HUES6 (cell line): ENCODE results near the gene NCK2.

Experiments
- H3K27ac ChIP-seq: 2 replicates; pipeline ENCODE4 v1.7.0; 2013; ENCODE audit warnings: low read depth, mild to moderate bottlenecking, low read length, inconsistent platforms
- H3K27me3 ChIP-seq: 2 replicates; pipeline ENCODE4 v1.6.1; 2013; ENCODE audit warnings: low read length; ENCODE audit not compliant: control insufficient read depth, insufficient read depth
- H3K36me3 ChIP-seq: 2 replicates; pipeline ENCODE4 v1.6.1; 2013; ENCODE audit warnings: low read length; ENCODE audit not compliant: control insufficient read depth, insufficient read depth
- H3K4me1 ChIP-seq: 2 replicates; pipeline ENCODE4 v1.6.1; 2013; ENCODE audit warnings: low read length; ENCODE audit not compliant: control insufficient read depth, insufficient read depth
- H3K4me3 ChIP-seq: 2 replicates; pipeline ENCODE4 v1.5.1; 2013; ENCODE audit warnings: low read depth, low read length
- H3K9ac ChIP-seq: one replicate; pipeline ENCODE4 v1.6.1; 2013; ENCODE audit warnings: mild to moderate bottlenecking, low read length
- H3K9me3 ChIP-seq: 2 replicates; pipeline ENCODE4 v1.6.1; 2013; ENCODE audit warnings: low read depth, low read length; ENCODE audit not compliant: control insufficient read depth, insufficient read depth

The NCK2 gene

GRCh38 chr2:105721991-105722511, 22.7 kb upstream of the NCK2 start:
- Histone ChIP-seq H3K27ac (no peak overlapping the region), H3K27me3 (no peaks in the 10 kb centered on the region), H3K9ac (no peak overlapping the region), H3K4me1 (no peaks in the 10 kb centered on the region), H3K36me3 (no peaks in the 10 kb centered on the region), H3K9me3 (peaks cover 2% of the 10 kb centered on the region; the same call in 1 of the 2 replicates), H3K4me3 (no peak overlapping the region)

GRCh38 chr2:105722726-105723297, 21.9 kb upstream of the NCK2 start:
- Histone ChIP-seq H3K4me1 (no peaks in the 10 kb centered on the region), H3K4me3 (no peak overlapping the region), H3K9ac (no peak overlapping the region), H3K36me3 (no peaks in the 10 kb centered on the region), H3K9me3 (peaks cover 8% of the 10 kb centered on the region), H3K27ac (no peak overlapping the region), H3K27me3 (no peaks in the 10 kb centered on the region)

- H3K4me3 ChIP-seq: no peak overlapping the region
- H3K27ac ChIP-seq: no peak overlapping the region
- H3K27me3 ChIP-seq: no peaks in the 10 kb centered on the region
- H3K36me3 ChIP-seq: no peaks in the 10 kb centered on the region
- H3K9me3 ChIP-seq: peaks cover 10% of the 10 kb centered on the region
- H3K4me1 ChIP-seq: no peaks in the 10 kb centered on the region
- no peak overlapping the region for H3K9ac ChIP-seq
Measured at GRCh38 chr2:105723431-105723830, 21.3 kb upstream of the NCK2 start.

DNA sequence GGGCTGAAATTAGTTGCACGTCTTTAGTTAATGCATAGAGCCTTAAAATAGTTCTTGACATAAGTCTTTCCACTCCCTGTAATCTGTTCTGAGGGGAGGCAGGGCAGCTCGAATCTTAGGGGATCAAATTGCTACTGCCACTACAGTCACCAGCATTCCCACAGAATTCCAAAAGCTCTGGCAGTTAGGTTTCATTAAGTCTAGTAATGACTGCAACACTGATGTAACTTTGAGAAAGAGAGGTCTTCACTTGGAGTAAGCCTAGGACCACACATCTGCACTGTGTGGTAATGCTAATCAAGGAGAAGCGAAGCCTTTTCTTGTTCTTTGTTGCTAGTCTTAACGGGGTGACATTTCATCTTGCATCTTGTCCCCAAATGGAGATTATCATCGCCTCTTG, 19.3 kb upstream of the NCK2 start:
- Histone ChIP-seq H3K4me3 (no peak overlapping the region), H3K4me1 (no peaks in the 10 kb centered on the region), H3K36me3 (no peaks in the 10 kb centered on the region), H3K27ac (no peak overlapping the region), H3K9ac (no peak overlapping the region), H3K9me3 (peaks cover 14% of the 10 kb centered on the region), H3K27me3 (no peaks in the 10 kb centered on the region; the same call in 1 of the 2 replicates)

GRCh38 chr2:105730170-105730569, 14.5 kb upstream of the NCK2 start:
- Histone ChIP-seq H3K4me1 (no peaks in the 10 kb centered on the region), H3K9ac (no peak overlapping the region), H3K27me3 (no peaks in the 10 kb centered on the region; the same call in 1 of the 2 replicates), H3K36me3 (no peaks in the 10 kb centered on the region), H3K9me3 (peaks cover 14% of the 10 kb centered on the region), H3K27ac (no peak overlapping the region), H3K4me3 (no peak overlapping the region)

DNA sequence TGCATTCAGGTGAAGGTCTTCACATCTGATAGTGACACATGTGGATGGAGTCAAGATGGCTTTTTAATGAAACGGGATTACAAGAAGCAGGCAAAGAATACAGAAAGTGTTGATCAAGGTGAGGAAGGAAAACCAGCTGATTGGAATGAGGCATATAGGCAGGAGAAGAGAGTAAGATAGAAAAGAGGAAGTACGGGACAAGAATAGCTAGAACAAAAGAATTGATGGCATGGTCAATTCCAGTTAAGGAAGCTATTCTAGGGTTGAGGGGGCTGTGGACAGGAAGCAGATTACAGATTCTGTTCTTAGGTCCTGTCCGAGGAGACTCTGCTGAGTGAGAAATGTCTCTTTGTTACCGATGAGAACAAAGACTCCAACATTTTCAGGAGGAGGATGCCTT, 13.2 kb upstream of the NCK2 start:
- Histone ChIP-seq H3K4me1 (no peaks in the 10 kb centered on the region), H3K9me3 (peaks cover 14% of the 10 kb centered on the region), H3K27ac (no peak overlapping the region), H3K9ac (no peak overlapping the region), H3K27me3 (no peaks in the 10 kb centered on the region; the same call in 1 of the 2 replicates), H3K36me3 (no peaks in the 10 kb centered on the region), H3K4me3 (no peak overlapping the region)

DNA sequence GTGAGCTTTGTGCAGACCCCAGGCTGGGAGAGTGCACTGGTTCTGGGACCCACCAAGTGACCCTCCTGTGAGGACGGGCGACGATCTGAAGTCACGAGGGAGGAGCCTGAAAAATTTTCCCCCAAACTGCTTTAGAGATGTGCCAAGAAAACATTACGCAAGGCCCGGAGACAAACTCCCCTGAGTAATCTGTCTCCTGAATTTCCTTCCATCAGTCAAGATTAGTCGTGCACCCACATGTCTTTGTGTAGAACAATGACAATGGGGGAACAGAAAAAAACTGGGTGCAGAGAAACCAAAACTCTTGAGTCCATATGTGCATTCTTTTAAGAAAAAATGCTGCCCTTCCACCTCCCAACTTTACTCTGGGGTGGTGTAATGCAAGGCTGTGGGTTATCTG, 12.6 kb upstream of the NCK2 start:
- Histone ChIP-seq H3K27ac (no peak overlapping the region), H3K4me1 (no peaks in the 10 kb centered on the region), H3K4me3 (no peak overlapping the region), H3K9ac (no peak overlapping the region), H3K27me3 (no peaks in the 10 kb centered on the region; the same call in 1 of the 2 replicates), H3K36me3 (no peaks in the 10 kb centered on the region), H3K9me3 (peaks cover 12% of the 10 kb centered on the region)

- Histone ChIP-seq H3K9me3 (peaks cover 6% of the 10 kb centered on the region), H3K27ac (no peak overlapping the region)
Measured at GRCh38 chr2:105732955-105733607, 11.6 kb upstream of the NCK2 start.

DNA sequence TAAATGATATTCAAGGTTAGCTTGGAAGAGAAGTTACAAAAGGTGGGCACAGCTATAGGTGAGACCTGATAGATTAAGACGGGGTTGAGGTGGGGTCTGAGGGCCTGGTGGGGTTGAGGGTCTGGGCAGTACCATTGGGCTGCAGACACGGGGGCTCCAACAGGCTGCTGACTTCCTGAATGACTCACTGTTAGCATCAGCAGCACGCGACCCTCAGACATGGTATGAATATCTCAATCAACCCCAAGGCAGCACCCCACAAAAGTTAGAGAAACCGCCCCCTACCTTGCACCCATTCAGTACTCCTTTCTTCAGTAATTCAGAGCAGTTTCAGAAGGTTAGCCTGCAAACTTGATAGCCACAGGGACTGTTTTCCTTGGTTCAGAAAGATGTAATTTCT, 10.8 kb upstream of the NCK2 start:
- H3K4me3 ChIP-seq: no peak overlapping the region
- peaks cover 4% of the 10 kb centered on the region; the same call in 1 of the 2 replicates for H3K9me3 ChIP-seq
- no peaks in the 10 kb centered on the region; the same call in 1 of the 2 replicates for H3K27me3 ChIP-seq
- no peak overlapping the region for H3K9ac ChIP-seq
- no peaks in the 10 kb centered on the region for H3K36me3 ChIP-seq
- H3K27ac ChIP-seq: no peak overlapping the region
- H3K4me1 ChIP-seq: no peaks in the 10 kb centered on the region

More at GRCh38 chr2:105732955-105733607, 11.6 kb upstream of the NCK2 start:
- Histone ChIP-seq H3K4me3 (no peak overlapping the region), H3K36me3 (no peaks in the 10 kb centered on the region), H3K27me3 (no peaks in the 10 kb centered on the region; the same call in 1 of the 2 replicates), H3K9ac (no peak overlapping the region), H3K4me1 (no peaks in the 10 kb centered on the region)

DNA sequence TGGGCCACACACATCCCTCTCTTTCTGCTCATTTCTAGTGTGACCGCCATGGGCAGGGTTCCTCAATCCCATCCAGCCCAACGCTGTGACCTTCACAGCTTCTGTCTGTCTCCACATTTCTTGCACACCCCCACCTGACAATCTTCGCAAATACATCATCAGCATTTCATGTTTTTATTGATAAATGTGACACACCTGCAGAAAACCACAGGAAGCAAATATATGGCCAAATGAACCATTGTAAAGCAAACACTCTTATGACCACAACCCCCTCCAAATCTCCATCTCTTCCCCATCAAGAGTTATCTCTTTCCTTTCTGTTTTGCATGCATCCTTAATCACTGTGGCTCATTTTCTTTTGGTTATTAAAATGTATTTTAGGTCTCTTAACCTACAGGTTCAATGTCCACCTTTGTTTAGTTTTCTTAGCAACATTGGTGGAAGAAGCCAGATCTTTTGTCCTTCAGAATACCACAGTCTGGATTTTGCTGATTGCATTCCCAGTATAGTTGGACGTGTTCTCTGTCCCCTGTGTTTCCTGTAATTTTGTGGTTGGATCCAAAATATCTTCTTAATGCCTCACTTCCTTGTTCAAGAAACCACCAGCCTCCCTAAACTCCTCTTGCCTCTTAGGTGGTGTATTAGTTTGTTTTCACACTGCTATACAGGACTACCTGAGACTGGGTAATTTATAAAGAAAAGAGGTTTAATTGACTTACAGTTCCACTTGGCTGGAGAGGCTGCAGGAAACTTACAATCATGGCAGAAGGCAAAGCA, 9.8 kb upstream of the NCK2 start:
- no peak overlapping the region for H3K4me3 ChIP-seq

DNA sequence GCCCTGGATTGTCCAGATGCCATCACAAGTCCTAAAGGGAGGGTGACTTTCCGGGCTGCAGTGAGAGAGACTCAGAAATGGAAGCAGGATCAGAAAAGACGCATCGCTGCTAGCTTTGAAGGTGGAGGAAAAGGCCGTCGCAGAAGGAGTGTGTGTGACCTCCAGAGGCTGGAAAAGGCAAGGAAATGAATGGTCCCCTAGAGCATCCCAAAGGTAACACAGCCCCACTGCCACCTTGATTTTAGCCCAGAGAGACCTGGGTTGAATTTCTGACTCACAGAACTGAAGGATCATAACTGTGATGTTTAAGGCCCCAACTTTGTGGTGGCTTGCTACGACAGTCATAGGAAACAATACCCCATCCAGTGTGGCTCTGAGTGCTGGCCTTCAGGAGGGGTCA, 8.6 kb upstream of the NCK2 start:
- Histone ChIP-seq H3K9me3 (no peaks in the 10 kb centered on the region), H3K9ac (no peak overlapping the region)

More for the DNA sequence above, 9.8 kb upstream of the NCK2 start:
- Histone ChIP-seq H3K9ac (no peak overlapping the region), H3K9me3 (peaks cover 3% of the 10 kb centered on the region; the same call in 1 of the 2 replicates), H3K36me3 (no peaks in the 10 kb centered on the region), H3K27ac (no peak overlapping the region), H3K27me3 (no peaks in the 10 kb centered on the region; the same call in 1 of the 2 replicates), H3K4me1 (peaks cover 2% of the 10 kb centered on the region; the same call in 1 of the 2 replicates)

More for the DNA sequence above, 8.6 kb upstream of the NCK2 start:
- no peaks in the 10 kb centered on the region for H3K36me3 ChIP-seq
- no peaks in the 10 kb centered on the region for H3K27me3 ChIP-seq
- H3K4me1 ChIP-seq: peaks cover 6% of the 10 kb centered on the region; the same call in 1 of the 2 replicates
- no peak overlapping the region for H3K27ac ChIP-seq
- H3K4me3 ChIP-seq: no peak overlapping the region
